HG02943 (cell line): Measurements from ENCODE around the gene CIC.
"Not testable (repeated sequence)": the region's sequence is repeated elsewhere in the genome, so short reads cannot be mapped to it uniquely, and the experiment has no call there.

Source experiments
- ATAC-seq: cut with Tn5 transposase; IDR thresholded peaks from one replicate; pipeline ENCODE4 v1.9.1; 2021; ENCODE audit warnings: mild to moderate bottlenecking, low read depth, moderate library complexity; ENCODE audit not compliant: unreplicated experiment

The CIC gene

DNA sequence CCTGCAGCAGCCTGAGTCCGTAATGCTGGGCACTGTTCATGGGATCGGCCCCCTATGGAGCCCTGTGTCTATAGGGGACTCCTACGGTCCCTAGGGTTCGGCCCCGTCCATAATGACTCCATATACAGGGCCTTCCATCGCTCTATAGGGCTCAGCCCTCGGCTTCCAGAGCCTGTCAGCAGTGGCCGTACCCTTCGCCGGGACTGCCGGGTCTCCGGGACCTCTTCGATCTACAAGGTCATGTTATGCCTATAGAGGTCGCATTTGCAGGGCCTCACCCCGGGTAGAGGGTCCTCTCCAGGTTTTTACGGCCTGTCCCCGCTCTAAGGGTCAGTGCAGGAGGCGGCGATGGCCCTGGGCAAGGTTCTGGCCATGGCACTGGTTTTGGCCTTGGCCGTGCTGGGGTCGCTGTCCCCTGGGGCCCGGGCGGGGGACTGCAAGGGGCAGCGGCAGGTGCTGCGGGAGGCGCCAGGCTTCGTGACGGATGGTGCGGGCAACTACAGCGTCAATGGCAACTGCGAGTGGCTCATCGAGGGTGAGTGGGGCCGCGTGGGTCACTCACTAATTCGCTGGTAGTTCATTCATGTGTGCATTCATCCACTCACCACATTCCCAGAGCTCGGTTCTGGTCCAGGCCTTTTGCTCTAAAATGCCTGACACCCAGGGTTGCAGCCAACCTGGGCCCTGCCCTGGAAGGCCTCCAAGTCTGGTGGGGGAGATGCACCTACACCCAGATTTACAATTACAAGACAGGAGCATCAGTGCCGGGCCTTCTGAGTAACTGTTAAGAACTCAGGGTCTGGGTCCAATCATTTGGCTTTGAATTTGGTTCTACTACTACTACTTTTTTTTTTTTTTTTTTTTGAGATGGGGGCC lies 57.1 kb downstream of the CIC start:
- no peak for ATAC-seq

DNA sequence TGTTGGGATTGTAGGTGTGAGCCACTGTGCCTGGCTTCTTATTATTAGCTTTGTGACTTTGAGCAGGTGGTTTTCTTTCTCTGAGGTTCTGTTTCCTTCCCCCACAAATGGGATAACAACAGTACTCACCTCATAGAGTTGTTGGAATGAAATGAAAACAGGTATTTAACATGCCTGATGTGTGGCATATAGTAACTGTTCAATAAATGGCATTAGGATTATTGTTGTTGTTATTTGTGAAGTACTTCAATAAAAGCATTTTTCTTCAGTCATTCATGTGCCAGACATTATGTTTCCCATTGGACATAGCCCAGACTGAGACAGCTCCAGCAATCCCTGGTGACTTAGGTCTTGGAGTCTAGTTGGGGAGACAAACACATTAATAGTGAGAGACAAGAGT lies 57.9 kb downstream of the CIC start:
- no peak for ATAC-seq

DNA sequence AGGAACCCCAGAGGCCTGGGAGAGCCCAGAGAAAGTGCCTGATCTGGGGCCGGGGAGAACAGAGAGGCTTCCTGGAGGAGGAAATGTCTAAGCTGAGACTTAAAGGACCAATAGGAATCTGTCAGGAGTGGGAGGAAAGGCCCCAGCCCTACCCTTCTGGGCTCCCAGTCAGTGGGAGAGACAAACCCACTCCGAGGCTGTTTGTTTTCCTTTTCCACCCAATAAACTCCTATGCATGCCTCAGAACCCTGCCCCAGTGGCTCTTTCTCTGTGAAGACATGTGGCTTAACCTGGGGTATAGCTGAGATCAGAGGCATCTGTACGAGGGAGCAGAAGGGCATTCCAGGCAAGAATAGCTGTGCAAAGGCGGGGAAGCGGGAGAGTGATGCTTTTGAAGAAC lies 58.3 kb downstream of the CIC start:
- no peak for ATAC-seq

DNA sequence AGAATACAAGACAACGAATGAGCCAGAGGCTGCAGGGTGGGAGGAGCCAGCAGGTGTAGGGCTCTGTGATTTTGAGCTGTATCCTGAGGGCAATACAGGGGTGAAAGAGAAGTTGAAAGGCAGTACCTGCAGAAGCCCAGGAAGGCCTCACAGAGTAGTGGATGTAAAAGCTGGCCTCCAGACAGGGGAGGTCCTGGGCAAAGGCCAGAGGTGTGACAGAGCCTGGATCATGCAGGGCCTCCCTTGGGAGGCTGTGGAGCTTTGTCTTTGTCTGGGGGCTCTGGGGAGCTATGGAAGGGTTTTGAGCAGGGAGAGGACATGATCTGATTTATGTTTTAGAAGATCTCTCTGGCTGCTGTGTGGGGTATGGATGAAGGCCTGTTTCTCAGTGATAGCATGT lies 59.1 kb downstream of the CIC start:
- ATAC-seq, result no peak

DNA sequence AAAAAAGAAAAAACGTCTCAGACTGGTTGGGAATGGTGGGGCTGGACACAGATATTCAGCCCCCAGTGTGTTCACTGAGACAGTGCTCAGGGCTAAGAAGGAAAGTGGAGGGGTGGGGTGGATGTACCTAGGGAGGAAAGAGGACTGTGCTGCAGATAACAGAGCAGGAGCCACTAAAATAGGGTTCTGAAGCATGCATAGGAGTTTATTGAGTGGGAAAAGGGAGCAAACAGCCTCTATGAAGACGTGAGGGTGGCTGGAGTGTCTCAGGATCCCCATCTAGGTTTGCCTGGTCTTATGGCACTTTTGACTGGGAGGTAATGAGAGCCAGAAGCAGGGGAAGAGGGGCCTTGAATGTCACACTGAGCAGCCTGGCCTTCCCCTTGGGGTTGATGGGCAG lies 59.8 kb downstream of the CIC start:
- ATAC-seq, result no peak

DNA sequence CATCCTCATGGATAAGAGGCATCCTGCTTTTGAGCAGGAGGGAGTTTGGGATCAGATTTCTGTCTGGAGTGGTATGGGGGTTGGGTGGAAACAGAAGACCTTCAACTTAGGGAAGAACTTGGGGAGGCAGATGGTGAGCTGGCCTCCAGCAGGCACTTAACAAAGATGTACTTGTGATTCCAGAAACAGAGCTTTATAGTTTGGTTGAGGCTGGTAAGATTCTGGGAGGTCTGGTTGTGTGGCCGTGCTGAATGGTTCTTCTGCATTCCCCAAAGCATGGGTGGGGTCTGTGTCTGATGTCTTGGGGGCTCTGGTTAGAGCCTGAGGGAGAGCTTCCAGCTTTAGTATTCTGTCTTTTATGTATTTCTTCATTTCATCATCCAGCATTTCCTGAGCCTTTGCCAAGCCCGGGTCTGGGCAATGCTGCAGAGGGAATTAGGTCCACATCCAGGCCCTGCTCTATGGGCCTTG lies 61.2 kb downstream of the CIC start:
- ATAC-seq, result no peak

DNA sequence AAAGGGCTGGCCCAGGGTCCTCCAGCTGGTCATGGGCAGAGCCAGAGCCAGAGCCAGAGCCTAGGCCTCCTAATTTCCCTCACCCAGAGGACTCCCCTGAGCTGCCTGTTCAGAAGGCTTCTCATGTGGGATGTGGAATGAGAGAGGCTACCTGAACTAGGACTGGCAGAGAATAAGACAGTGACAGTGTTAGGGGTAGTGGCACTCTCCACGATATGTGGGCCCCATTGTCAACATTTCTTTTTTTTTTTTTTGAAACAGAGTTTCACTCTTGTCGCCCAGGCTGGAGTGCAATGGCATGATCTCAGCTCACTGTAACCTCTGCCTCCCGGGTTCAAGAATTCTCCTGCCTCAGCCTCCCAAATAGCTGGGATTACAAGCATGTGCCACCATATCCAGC lies 62.3 kb downstream of the CIC start:
- not testable (repeated sequence) for ATAC-seq

DNA sequence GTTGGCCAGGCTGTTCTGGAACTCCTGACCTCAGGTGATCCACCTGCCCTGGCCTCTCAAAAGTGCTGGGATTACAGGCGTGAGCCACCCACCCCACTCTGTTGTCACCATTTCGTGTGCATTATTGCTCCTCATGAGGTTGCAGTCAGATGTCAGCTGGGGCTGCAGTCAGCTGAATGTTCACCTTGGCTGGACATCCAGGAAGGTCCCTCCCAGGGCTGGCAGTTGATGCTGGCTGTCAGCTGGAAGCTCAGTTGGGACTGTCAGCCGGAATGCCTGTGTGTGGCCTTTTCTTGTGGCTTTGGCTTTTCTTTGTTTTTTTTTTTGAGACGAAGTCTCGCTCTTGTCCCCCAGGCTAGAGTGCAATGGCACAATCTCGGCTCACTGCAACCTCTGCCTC lies 63.0 kb downstream of the CIC start:
- no peak for ATAC-seq

DNA sequence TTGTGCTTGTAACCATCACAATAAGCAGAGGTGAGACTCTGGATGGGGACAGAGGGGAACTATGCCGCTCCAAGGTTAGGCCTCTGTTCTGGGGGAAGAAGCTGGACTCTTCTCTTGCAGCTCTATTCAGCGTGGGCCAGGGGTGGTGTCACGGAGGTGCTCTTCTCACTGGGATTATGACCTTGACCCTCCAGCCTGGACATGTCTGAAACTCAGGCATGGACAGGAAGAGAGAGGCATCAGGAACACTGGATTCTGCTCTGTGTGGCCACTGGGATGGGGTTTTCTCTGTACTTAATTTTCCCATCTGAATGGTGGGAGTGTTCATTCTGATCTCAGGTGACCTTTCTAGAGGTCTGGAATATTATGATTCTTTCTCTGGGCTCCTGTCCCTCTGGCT lies 64.0 kb downstream of the CIC start:
- no peak for ATAC-seq

DNA sequence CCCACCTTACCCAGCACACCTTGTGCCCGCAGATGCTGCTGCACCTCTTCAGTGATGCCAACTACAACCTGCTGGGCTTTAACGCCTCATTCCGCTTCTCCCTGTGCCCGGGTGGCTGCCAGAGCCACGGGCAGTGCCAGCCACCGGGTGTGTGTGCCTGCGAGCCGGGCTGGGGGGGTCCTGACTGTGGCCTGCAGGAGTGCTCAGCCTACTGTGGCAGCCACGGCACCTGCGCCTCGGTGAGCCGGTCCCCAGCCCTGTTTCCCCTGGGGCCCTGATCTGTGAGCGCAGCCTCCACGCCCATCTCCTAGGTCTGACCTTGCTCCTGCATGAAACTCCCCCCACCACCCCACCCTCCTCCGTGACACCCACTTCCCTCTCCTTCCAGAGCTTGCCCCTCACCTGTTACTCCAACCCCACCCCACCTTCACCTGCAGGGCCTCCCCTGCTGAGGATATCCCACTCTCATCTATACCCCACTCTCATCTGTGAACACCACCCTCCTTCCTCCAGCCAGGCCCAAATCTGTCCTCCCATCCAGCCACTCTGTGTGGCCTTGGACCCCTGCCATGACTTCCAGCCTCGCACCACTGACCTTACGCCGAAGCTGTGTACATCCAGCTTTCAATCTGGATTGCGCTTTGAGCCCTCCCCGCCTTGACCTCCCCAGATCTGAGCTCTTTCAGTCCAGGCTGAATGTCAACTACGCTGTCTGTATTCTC lies 65.1 kb downstream of the CIC start:
- ATAC-seq, result no peak

GRCh38 chr19:42334697-42335373 lies 65.8 kb downstream of the CIC start:
- no peak for ATAC-seq

DNA sequence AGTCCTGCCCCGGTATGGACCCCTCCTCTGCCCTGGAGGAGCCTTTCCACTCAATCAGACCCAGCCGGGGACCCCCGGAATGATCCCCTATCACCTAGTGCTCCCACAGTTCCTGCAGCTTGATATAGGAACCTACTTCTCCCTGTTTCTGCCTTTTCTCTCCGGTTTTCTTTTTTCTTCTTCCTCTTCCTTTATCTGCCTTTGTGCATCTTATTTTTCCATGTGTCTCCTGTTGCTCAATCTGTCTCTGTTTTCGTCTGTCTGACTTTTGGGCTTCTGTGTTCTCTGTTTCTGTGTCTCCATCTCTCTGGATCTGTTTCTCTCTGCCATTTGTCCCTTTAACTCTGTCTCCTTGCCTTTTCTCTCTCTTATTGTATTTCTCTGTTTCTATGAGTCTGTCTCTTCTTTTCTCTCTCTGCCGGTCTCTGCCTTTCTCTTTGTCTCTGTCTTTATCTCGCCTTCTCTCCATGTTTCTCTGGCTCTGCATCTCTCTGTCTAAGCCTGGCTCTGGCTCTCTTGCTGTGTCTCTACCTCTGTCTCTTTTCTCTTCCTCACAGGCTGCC lies 66.4 kb downstream of the CIC start:
- no peak for ATAC-seq

- no peak for ATAC-seq
Observed at GRCh38 chr19:42335971-42336370, 66.9 kb downstream of the CIC start.

DNA sequence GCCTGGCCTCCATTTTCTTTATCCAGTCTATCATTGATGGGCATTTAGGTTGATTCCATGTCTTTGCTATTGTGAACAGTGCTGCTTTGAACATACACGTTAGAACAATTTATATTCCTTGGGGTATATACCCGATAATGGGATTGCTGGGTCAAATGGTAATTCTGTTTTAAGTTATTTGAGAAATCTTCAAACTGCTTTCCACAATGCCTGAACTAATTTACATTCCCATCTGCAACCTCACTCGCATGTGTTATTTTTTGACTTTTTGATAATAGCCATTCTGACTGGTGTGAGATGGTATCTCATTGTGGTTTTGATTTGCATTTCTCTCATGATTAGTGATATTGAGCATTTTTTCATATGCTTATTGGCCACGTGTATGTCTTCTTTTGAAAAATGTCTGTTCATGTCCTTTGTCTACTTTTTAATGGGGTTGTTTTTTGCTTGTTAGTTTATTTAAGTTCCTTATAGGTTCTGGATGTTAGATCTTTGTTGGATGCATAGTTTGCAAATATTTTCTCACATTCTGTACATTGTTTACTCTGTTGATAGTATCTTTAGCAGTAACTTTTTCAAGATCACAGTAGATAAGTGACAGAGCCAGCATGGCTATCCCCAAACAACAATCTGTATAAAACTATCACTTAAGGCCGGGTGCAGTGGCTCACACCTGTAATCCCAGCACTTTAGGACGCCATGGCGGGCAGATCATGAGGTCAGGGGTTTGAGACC lies 70.2 kb downstream of the CIC start:
- not testable (repeated sequence) for ATAC-seq

GRCh38 chr19:42339922-42340321 lies 70.9 kb downstream of the CIC start:
- ATAC-seq, result not testable (repeated sequence)

GRCh38 chr19:42343344-42344110 lies 74.5 kb downstream of the CIC start:
- no peak for ATAC-seq

- no peak for ATAC-seq
Observed at GRCh38 chr19:42344336-42344893, 75.4 kb downstream of the CIC start.
